ENCODE measurements around the gene CPTP.
A peak's percentile ranks its signal among the peaks of the same experiment; 100 is the strongest.
"Not testable (repeated sequence)": the region's sequence is repeated elsewhere in the genome, so short reads cannot be mapped to it uniquely, and the experiment has no call there.

Gene CPTP

GRCh38 chr1:1307261-1307922 is 17.2 kb upstream of the CPTP start:
- peak; percentile 82 for DNase-seq

DNA sequence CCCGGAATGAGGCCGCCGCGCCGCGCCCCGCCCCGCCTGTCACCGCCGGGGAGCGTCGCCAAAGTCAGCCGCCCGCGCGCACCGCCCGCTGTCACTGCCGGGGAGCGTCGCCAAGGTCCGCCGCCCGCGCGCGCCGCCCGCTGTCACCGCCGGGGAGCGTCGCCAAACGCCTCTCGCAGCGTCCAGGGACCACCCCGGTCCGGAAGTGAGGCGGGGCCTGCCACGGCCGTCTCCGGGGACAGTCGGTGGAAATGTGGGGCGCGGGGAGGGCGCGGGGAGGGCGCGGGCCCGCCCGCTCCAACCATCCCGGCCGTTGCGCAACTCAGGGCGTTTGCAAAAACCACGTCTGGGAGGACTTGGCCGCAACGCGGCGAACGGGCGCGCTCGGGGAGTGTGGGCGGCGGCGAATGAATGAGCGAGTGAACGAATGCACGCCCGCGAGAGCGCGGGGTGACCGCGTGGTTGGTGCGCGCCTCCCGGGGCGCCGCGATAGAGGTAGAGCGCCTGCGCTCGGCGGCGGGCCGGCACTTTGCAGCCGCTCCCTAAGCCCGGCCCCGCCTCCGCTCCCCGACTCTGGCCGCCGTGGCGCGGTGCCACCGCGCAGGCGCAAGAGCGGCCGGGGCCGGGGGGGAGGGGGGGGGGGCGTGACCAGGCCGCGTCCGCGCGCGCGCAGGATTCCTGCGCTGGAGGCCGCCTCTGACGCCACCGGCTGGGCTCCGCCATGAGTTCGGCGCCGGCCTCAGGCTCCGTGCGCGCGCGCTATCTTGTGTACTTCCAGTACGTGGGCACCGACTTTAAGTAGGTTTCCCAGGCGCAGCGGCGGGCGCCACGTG is 16.5 kb upstream of the CPTP start, which contains the start of the genes ACAP3 and PUSL1:
Gene ACAP3 (minus strand): TSS at position 8 of the 833 bp plus-strand sequence. CDS start 115 bp downstream, outside the sequence.
Gene PUSL1 (plus strand): TSS at position 675 of the 833 bp plus-strand sequence. CDS start 47 bp downstream, at position 722.
- peak; percentile 100 for DNase-seq

GRCh38 chr1:1308756-1309250 is 15.8 kb upstream of the CPTP start:
- no peak for DNase-seq

DNA sequence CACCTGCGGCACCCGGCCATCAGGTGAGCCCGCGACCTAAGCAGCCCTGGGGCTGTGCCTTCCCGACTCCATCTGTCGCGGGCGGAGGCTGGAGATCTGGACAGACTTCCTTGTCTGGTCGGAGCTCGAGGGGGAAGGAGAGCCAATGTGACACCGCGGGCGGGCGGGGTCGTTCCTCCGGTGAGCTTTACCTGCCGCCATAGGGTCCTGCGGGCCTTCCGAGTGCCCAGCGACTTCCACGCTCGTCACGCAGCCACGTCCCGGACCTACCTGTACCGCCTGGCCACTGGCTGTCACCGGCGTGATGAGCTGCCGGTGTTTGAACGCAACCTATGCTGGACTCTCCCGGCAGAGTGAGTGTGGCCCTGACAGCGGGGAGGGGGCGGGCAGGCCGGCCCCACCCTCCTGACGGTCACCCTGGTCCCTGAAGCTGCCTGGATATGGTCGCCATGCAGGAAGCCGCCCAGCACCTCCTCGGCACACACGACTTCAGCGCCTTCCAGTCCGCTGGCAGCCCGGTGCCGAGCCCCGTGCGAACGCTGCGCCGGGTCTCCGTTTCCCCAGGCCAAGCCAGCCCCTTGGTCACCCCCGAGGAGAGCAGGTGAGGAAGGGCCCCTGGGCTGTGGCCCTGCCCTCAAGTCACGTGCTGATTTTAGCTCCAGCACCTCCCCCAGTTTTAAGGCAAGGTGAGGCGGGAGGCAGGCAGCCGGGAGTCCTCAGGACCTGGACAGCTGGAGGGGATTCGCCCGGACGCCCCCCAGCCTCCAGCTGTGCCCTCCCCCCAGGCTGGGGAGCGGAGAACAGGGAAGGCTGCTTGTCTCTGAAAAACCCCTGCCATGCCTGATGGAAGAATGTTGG is 15.1 kb upstream of the CPTP start:
- peak; percentile 86 for DNase-seq

GRCh38 chr1:1310109-1310385 is 14.6 kb upstream of the CPTP start:
- peak; percentile 47 for DNase-seq

DNA sequence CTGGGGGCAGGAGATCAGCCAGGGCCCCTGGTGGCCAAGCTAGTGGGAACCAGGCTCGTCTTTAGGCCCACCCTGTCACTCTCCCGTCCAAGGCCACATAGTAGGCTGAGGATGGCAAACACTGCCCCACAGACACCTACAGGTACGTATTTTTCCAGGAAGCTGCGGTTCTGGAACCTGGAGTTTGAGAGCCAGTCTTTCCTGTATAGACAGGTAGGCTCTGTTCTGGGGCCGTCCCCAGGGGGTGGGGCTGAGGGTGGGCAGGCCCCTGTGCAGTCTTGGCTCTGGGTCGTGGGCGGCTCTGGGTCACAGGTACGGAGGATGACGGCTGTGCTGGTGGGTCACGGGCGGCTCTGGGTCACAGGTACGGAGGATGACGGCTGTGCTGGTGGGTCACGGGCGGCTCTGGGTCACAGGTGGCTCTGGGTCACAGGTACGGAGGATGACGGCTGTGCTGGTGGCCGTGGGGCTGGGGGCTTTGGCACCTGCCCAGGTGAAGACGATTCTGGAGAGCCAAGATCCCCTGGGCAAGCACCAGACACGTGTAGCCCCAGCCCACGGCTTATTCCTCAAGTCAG is 14.0 kb upstream of the CPTP start:
- DNase-seq: peak; percentile 36

GRCh38 chr1:1311107-1312104 is 13.2 kb upstream of the CPTP start:
- DNase-seq: peak; percentile 45

DNA sequence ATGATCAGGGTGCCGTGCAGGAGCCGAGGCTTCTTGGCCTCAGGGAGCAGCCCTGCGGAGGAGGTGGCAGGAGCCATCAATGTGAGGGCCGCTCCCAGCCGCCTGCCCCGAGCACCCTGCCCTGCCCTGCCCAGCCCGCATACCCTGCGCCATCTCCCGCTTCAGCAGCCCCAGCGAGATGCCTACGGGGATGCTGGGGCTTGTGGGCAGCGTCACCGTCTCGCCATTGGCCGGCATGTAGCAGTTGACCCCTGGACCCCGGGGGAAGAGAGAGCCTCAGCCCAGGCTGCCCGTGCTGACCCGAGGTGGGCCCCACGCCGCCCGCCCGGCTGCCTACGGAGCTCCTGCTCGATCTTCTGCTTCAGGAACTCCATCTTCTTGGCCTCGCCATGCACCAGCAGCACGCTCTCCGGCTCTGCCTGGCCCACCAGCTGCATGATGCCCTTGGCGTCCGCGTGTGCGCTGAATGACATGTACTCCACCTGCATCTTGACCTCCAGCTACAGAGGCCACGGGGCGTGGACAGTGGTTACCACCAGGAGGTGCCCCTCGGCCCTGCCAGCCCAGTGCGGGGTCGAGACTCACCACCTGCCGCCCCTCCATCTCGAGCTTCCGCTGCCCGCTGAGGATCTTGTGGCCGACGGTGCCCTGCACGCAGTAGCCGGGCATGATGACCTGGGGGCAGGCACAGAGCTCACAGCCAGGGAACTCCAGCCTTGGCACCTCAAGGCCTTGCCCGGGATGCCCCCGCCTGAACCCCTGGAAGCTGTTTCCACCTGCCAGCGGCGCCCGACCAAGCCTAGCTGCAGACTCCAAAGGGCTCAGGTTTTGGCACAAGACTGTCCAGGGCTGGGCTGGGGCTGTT is 11.9 kb upstream of the CPTP start:
- no peak for DNase-seq

DNA sequence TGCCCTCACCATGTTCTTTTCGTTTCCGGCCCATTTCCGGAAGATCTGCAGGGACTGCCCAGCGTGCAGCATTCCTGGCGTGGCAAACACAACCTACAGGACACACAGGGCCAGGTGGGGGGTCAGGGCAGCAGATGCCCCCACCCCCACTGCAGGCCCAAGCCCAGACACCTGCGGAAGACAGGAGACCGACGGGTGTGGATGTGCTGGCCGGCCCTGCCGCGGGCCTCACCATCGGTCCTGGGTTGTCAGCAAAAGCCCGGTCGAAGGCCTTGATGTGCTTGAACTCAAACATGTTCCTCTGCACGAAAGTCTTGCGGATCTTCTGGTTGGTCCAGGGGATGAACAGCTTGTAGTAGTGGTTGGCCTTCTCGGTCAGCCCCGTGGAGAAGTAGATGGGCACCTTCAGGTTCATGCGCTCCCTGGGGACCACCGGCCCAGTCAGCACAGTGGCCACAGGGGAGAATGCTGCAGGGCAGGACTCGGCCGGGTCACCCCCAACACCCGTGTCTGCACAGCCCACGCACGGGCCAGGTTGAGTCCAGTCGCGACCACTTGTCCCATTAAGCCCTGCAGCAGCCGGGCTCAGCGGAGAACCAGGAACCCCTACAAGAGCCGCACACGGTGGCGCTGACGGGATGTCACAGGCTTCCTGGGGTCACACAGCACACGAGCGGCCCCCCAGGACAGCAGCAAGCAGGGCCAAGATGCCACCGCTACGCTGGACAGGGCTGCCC is 10.9 kb upstream of the CPTP start:
- no peak for DNase-seq

DNA sequence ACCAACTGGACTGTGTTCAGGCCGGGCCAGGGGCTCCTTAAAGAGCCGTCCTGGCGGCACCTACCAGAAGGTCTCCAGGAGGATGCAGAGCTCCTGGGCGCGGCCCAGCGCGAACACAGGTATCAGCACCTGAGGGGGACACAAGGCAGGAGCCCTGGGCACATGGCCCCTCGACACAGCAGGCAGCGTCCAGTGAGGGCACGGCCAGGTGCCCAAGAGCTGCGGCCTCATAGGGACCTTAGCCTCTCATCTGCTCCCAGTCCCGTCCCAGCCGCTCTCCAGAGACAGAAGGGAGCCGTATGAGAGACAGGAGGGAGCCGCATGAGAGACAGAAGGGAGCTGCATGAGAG is 10.4 kb upstream of the CPTP start:
- DNase-seq: no peak

- no peak for DNase-seq
Observed at GRCh38 chr1:1314678-1315335, 9.8 kb upstream of the CPTP start.

- DNase-seq: no peak
Observed at GRCh38 chr1:1315435-1315954, 9.1 kb upstream of the CPTP start.

DNA sequence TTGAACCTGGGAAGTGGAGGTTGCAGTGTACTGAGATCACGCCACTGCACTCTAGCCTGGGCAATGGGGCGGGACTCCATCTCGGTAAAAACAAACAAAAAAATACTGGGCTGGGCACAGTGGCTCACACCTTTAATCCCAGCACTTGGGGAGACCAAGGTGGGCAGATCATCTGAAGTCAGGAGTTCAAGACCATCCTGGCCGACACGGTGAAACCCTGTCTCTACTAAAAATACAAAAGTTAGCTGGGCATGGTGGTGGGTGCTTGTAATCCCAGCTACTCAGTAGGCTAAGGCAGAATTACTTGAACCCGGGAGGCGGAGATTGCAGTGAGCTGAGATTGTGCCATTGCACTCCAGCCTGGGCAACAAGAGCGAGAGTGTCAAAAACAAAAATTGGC is 8.4 kb upstream of the CPTP start:
- not testable (repeated sequence) for DNase-seq

GRCh38 chr1:1317420-1317819 is 7.2 kb upstream of the CPTP start:
- no peak for DNase-seq

DNA sequence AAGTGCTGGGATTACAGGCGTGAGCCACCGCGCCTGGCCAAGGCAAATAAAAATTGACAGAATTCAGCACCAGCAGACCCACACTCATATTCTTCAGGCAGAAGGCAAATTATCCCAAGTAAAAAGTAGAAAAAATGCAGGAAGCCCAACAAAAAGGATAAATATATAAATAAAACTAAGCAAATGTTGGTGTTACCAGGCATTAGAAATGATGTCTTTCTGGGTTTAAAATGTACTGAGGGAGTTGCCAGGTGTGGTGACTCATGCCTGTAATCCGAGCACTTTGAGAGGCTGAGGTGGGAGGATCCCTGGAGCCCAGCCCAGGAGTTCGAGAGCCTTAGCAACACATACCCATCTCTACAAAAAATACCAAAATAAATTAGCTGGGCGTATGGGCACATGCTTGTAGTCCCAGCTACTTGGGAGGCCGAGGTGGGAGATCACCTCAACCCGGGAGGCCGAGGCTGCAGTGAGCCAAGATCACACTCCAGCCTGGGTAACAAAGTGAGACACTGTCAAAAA is 6.4 kb upstream of the CPTP start:
- peak; percentile 97 for DNase-seq

- no peak for DNase-seq
Observed at GRCh38 chr1:1318777-1319645, 5.6 kb upstream of the CPTP start.

GRCh38 chr1:1319646-1319941 is 5.0 kb upstream of the CPTP start:
- DNase-seq: peak; percentile 43
